ENCODE data around the gene SLC28A3.
A peak's percentile ranks its signal among the peaks of the same experiment; 100 is the strongest.

The SLC28A3 gene

DNA sequence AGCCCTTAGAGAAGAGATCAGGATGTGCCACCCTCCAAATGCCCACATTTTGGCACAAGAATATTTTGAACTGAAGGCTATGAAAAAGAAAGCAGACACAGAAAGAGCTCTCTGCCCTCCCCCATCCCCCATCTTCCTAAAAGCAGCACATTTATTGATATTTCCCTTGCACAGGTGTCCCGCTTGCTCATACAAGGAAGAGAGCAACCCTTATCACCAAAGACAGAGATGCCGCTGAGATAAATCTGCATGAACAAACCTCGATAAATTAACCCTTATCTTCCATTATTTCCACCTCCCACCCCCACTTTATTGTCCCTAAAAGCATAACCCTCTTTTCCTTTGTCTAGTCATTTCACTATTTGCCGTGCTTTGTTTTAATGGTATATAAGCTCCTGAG lies 1.8 kb downstream of the SLC28A3 start:
- DNase-seq = no peak

DNA sequence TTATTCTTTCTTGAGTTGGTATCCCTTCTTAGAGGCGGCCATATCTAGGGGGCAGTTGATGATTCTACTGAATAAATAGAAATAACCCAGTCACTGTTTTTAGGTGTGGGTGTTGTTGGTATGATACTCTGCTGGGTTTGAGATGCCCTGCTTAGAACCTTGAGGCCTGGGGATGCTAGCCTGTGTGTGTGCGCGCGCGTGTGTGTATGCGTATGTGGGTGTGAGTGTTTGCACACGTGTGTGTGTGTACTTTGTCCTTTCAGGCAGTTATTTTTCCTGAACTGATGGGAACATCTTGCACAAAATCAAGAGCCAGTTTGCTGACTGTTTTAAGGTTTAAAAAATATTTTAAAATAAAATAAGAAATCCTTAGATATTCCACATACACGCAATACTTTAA lies 3.3 kb downstream of the SLC28A3 start:
- DNase-seq = no peak

DNA sequence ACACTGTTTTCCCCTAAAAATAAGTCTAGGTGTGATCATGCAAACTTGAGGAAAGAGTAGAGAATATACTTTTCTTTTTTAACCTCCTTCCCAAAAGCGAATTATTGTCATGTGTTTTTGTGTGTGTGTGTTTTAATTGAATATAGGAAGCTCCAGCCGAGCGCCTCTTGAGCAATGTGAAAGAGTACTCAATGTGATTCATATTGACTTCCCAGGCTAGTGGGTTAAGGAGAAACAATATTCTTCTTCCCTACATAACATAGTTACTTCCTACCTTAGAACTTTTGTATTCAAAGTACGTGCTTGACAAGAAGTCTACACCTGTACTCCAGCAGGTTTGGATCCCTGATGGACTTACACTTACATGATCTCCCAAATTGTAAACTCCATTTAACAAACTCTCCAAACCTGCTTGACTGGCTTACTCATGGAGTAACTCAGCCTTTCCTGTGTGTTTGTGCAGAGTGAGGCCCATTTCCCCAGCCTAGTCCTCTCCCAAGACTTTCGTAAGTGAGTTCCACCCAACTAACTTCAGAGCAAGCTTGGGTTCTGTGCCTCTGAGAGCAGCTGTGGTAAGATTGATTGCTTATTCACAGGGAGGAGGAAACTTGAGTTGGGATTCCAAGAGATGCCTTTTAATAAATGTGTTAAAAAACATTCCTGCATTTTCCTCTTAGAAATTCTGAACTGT lies 9.3 kb downstream of the SLC28A3 start:
- DNase-seq = no peak

DNA sequence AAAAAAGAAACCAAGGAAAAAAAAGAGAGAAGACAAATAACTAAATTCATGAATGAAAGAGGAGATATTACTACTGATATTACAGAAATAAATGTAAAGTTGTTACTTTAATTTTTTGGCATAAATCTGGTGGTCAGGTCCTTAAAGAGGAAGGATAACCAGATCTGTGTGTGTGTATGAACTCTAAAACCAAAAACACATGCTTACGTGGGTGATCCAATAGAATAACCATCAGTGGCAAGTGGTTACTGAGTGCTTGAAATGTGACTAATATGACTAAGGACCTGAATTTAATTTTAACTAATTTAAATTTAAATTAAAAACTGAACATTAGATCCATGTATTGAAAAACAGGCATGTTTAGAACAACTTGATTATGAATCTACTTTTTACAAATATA lies 10.3 kb downstream of the SLC28A3 start:
- no peak for DNase-seq

DNA sequence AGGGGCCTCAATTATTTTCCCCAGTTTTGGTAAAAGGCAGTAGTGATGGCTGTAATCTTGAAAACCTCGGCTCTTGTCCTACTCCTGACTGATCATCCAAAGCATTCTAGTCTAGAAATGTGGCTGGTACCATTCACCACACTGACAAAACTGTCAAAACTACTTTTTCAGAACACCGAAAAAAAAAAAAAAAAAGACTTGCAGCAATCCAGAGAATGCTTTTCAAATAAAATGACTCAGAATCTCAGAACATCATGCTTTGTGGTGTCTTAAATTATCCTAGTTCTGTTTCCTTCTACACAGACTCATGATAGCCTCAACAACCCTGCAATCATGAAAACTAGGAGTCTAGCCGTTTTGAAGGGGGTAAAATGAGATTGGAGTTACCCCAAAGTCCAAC lies 13.4 kb downstream of the SLC28A3 start:
- DNase-seq = no peak

DNA sequence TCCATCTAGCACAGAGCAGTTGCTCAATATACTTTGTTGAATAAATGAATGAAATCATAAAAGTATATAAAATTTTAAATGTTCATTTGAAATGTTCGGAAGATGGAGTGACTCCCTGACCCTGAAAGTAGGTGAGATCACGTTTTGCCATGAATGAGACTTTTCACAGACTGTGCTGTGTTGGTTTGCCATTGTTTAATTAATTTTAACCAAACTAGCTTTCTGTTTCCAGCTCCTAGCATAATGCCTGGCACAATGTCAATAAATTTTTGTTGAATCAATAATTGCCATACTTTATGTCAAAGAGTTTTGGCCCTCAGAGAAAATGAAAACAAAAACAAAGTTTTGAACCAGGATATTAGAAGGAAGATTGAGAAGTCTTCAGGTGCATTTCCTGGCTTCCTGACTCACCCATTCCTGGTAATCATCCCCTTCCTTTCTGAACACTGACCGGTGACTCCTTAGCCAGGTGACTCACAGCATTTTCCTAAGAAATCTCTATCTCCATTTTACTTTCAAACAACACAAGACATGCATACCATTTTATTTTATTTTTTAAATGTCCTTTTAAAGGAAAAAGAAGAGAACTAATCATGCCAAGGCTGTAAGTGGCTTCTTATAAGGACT lies 15.1 kb downstream of the SLC28A3 start:
- no peak for DNase-seq

DNA sequence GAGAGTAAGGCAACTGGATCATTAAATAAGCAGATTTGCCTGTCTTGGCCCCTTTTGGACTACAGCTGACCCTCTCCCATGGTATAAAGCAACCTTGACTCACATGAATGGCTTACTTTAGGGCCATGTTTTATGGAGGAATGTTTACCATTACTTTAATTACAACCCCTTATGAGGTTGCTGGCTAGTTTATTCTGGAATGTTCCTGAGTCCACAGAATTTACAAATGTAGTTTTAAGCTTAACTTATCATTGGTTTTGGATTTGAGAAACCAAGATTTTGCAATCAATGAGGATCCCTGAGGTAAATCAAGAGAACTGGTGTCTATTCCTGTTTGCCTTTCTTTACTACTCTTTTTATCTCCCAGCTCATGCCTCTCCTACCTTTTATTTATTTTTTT lies 15.7 kb downstream of the SLC28A3 start:
- DNase-seq = no peak

DNA sequence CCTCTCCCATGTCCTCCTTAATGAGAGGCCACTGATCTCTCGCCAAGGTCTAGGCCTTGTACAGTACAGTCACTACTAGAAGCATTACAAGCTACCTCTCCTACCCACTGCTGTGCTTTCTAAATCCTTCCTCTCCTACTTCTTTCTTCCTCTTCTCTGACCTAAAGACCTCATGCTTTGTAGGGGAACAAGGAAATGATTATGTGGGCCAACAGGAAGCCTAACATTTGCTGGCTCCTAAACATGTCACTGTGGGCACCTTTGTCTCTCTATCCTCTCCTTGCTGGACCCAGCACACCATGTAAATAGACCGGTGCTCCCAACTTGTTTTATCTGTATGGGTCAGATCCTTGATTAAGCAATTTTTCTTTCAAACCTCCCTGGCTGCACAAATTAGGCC lies 16.7 kb downstream of the SLC28A3 start:
- DNase-seq = no peak

DNA sequence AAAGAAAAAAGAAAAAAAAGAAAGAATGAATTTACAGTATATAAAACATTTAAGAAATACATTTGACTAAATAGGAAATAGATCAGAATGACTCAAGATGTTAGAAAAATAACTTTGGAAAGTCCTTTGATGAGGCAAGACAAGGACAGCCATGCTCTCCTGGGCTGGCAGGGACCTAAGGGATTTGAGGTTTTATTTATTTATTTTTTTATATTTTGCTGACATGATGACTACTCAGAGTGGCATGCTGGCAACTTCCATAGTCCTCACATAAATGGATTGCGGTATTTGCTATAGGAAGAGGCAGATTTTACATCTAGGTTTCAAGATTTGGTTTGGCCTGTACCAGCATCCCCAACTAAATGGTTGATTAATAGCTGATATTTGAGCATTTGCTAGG lies 17.7 kb downstream of the SLC28A3 start:
- no peak for DNase-seq

DNA sequence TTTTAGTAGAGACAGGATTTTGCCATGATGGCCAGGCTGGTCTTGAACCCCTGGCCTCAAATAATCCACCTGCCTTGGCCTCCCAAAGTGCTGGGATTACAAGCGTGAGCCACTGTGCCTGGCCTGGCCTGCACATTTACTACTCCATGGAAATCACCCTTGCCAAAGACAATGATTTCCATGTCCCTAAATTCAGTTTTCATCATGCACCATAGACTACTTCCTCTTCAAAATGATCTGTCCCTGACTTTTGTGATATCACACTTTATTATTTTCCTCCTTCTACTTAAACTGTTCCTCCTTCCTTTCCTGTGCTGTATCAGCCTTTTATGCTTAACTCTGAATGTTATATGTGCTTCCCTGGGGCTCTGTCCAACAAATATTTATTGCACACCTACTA lies 20.3 kb downstream of the SLC28A3 start:
- DNase-seq = no peak

DNA sequence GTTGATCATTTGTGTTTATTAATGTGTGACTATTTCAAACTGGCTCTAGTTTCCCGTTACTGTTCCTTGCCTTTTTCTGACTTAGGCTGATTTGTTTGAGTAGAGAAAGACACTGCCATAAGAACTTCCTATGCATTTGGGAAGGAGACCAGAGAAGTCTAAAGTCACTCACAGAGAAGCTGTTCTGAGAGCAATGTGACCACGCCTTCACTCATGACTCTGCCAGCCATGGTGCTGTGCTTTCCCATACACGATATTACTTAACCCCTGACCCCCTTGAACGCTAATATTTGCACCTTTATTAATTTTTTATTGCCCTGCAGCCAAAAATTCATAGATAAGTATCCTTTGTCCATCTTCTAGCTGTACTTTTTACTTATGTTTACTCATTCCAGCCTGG lies 20.9 kb downstream of the SLC28A3 start:
- no peak for DNase-seq

DNA sequence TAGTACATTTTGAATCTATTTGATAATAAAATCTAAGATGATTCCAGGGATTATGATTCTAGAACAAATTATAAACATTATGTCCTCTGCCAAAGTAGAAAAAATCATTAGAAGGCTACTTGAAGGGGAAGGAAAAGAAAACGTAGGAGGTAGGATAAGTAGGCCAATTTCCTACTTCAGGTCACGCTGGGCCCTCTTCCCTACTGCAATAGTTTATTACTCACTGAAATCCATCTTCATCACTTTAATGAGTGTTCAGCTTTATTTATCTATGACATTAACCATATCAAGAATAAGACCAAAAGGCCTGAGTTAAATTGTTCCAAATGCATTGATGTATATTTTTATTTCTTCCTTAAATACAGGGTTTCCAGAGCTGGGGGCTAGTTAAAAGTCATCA lies 21.6 kb downstream of the SLC28A3 start:
- DNase-seq = no peak

DNA sequence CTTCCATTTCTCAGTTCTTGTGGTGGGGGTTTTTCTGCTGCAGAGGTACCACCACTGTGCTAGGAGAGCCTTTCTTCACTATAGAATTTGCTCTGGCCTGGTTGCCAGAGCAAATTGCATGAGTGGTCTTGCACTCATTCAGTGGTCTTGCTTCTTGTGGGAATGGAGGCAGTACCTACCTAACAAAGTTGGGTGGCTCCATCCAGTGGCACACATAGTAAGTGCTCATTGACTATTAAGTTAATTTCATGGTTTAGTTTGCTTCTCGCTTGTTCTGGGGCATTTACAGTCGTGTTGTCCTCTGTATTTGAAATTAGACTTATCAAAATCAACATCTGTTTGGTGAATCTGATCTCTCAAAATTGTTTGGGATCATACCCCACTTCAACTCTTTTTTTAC lies 23.0 kb downstream of the SLC28A3 start:
- no peak for DNase-seq

DNA sequence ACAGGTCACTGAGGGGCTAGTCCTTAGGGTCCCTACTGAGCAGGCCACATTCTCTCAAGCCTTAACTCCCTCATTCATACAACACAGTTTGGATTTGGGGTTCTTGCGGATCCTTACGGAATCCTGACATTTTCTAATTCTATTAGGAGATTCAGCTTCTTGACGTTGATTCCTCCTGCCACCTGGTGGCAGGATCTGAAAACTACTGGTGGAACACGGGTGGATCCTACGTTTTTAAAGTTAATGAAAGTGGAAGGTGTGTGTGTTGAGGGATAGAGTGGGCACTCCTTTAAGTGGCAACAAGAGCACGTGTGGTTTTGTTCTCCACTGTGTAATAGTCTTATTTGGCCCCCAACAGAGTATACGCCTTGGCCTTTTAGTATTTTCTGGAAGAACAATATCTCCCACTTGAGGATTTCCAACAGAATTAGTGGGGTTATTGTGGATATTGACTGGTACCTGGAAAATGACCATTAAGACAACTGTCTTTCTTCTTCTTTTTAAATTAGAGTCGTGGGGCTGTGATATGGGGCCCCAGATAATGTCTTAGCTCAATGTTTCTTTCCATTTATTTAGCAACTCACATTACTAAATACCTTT lies 25.2 kb downstream of the SLC28A3 start:
- peak; percentile 10 for DNase-seq

DNA sequence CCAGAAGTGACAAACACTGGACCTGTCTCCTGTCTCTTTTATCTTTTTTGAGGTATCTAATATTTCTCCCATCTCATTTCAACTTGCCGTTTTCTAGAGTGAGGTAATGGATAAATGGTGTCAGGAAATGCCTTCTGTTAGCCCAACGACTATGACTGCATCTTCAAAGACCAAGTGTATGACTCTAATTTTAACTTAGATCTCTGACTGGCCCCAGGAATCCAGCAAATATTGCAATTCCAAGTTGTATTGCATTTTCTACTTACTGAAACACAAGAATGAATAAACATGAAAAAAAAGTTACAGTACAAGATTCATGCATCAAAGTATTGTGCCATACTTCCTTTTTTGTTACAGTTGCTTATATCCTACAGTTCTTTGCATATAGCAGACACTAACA lies 26.3 kb downstream of the SLC28A3 start:
- DNase-seq = no peak

DNA sequence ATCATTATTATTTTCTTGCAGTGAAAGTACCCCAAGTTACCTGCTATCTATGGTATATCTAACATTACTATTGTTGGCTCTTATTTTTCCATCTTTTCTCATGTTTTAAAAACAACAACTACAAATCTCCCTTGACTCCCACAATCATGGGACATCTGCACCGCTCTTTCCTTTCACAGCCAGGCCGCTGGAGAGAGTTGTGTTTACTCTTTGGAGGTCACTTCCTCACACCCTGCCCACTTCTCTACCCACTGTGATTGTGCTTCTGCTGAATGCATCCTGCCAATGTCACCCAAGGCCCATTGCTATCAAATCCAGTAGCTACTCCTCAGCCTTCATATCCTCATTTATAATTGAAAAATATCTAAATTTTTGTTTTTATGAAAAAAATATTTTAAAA lies 29.7 kb downstream of the SLC28A3 start:
- DNase-seq = no peak

DNA sequence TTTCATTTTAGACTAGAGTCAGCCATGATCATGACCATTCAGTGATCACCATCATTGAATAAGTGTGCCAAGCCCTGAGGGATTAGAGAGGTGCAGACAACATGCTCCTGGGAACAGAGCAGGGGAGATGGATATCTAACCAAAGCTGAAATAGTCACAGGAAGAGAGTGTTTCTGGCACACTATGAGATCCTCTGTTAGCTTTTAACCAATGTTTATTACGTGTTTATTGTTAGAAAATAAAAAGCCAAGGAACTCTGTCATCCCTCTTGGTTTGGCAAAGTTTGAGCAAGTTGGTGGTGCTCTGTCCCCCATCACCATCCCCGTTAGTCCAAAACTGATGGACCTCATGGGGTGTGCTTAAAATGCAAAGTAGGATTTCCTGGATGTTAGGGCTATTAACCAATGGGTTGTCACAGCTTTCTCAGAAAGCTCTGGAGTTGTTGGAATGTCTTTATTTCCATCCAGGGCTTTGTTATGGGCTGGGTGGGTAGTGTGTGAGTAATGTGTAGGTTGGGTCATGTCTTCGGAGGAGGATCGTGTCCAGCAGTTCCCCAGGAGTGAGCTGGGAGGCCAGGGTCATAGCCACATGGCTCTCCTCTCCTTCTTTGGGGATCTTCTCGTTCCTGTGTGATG lies 34.9 kb downstream of the SLC28A3 start:
- no peak for DNase-seq

DNA sequence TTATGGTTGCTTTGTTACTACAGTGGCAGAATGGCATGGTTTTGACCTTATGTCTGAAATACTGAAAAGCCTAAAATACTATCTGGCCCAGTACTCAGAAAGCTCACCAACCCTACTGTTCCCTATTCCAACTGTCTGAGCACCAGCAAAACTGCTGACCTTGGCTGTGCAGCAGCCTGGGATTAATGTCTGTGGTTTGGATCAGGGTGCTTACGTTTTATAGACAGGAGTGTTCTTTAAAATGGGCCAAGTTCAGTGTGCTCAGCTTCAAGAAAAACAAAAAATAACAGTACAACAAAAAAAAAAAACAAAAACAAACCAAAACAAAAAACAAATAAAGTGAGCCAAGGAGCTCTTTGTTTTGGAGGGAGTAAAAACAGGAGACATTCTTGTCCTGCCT lies 36.4 kb downstream of the SLC28A3 start:
- DNase-seq = no peak

DNA sequence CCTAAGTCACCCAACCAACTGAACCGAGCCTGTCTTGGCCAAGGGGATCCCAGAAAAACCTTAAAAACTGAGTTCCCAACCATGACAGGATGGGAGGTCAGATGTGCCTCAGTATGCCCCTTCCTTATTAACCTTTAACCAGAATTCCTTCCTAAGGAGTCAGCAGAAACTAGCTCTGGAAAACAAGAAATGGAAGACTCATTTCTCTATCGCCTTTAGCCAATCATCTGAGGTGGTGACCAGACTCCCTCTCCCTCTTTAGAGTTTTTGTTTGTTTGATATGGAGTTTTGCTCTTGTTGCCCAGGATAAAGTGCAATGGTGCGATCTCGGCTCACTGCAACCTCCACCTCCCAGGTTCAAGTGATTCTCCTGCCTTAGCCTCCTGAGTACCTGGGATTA lies 37.5 kb downstream of the SLC28A3 start:
- DNase-seq = no peak

DNA sequence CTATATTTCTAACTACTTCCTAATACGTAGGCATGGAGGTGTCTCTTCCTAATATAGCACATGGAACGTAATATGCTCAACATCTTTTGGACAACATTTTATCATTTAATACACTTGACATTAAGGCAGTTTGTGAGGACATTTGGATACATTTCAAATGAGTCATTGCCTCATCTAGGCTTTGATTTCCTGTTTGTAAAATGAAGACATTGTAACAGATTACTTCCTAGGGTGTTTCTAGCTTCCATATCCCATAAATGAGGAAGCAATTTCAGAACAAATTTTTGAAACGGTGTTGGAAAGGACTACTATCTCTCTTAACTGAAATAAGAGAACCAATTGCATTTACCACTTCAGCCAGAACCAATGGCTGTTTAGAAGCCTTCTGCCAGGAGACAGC lies 38.7 kb downstream of the SLC28A3 start:
- no peak for DNase-seq

DNA sequence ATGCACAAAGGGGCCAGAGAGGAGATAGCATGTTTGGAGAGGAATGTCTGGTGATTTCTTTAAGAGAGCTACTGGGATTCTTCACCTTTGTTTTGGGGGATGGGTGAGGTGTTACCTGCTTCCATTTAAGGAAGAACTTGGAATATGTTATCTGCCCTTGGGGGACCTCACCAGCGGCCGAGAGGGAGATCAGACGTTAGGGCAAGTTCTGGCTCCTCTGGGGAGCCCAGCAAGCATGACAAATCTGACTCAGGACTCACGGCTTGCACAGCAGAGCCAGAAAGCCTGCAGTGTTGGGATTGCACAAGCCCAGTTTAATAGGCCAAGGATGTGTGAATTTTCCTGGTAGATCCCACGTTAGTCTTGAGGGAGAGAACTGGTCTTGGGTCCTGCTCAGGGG lies 40.3 kb downstream of the SLC28A3 start:
- no peak for DNase-seq

DNA sequence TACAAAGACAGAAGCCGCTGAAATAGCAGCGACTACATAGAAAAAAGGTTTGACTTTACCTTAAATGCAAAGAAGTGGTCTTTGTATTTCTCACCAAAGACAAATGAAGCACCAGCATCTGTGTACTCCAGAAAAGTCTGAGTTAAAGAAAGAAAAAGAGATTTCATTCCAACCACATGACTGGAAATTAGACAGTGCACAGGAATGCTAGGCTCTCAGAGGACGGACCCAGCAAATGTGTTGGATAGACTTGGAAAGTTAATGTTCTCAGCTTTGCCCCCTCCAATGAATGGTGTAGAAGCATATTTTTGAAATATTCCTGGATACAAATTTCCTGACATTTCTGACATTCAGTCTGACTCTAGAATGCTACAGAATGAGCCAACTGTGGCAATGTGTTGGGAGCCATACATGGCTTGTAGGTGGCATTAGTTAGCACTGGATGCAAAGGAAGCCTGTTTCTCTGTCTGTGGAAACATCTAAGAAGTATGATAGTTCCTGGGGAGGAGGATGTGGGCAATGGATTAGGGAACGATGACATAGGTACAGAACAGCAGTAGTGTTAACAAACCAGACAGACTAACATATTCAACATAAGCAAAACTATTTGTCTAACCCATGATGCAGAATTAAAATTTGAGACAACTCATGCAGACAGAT lies 43.3 kb downstream of the SLC28A3 start:
- no peak for DNase-seq

DNA sequence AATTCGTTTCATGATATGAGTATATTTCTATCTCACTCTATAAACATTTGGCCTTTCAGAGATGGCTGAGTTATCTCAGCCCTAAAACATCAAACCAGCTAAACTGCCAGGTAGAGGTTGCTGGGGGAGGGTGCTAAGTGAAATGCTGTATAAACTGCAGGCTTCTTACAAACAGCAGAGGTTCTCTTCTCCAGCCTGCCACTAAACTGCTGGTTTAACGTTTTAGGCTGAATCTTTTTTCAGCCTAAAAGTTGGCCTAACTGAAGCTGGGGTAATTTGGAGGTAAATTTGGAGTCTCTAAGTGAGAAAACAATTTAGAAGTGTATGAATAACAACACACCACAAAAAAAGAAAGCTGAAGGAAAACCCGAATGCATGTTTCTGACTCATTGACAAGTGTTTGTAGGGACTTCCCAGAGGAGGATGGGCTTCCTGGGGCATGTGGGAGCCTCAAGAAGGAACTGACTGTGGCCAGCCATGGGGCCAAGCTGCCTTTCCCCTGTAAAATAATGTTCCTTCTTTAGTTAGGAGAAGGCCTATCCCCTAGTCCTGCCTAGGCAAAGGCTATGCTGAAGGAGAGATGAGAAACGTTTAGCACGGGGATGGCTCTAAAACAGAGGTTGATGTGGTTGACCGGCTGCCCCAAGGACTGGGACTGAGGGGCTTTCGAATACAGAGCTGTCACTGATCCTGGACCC lies 44.3 kb downstream of the SLC28A3 start:
- no peak for DNase-seq

Data from NCI-H146 (cell line).